Amygdala (tissue), 56 donors: ENCODE results near the gene GPR12.
"Not testable (repeated sequence)": the region's sequence is repeated elsewhere in the genome, so short reads cannot be mapped to it uniquely, and the experiment has no call there.

Experiments
- DNase-seq, 56 donors: peaks; one replicate each; lab custom pipeline; 2025; lab: John Stamatoyannopoulos, UW

Gene GPR12

DNA sequence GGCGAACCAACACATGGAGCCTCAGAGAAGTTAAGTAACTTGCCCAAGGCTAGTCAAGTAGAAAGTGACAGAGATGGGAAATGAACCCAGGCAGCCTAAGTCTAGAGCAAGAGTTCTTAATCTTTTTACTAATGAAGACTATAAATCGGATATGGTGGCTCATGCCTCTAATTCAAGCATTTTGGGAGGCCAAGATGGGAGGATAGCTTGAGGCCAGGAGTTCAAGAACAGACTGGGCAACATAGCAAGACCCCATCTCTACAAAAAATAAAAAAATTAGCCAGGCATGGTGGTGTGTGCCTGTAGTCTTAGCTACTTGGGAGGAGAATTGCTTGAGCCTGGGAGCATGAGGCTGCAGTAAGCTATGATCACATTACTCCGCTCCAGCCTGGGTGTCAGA is 10.7 kb downstream of the GPR12 start:
- no peak for DNase-seq

DNA sequence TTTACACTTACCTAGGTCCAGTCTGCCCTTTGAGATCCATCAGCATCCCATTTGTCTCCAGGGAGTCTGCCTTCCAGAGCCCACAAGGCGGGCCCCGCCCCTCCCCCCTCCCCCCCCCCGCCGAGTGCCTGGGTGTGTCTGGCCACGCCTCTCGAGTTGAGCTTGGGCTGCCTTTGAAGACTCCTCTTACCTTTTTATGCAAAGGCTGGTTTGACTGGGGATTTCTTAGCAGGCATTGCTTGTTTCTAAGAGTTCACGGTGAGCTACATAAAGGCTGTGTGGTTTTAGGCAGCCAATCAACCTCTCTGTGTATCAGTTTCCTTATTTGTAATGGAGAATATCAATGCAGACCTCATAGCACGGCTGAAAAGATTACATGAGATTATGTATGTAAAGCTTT is 11.3 kb downstream of the GPR12 start:
- no peak for DNase-seq

DNA sequence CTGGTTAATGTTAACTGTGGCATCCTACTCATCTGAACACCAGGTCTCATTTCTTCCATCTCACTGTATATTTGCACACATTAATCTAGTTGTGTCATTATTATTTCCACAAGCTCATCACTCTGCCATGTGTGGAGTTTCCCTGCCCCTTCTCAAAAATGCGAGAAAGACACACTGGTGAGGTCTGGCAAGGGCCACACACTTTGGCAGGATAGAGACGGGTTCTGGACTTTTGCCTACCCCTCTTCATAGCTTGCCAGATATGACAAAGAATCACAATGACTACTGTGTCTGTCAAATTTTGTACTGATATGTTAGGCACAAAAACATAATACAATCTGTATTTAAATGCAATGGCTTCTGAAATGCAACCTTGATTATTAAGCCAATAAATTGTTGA is 12.9 kb downstream of the GPR12 start:
- no peak for DNase-seq

DNA sequence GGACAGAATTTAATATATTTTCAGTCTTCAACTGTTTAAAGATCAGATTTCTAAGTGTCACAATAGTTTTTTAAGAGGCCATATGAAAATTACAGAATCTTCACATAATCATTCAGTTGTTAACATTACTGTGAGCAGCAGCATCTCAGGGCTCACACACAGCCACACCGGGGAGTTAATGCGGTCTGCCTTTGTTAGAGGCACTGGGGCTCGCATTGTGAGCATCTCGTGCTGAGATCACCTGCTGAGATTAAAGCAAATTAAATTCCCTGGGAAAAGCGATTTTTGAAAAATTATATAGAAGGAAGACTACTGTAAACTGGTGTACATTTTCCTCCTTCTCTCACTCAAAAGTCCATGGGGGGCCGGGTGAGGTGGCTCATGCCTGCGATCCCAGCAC is 16.6 kb downstream of the GPR12 start:
- no peak for DNase-seq

DNA sequence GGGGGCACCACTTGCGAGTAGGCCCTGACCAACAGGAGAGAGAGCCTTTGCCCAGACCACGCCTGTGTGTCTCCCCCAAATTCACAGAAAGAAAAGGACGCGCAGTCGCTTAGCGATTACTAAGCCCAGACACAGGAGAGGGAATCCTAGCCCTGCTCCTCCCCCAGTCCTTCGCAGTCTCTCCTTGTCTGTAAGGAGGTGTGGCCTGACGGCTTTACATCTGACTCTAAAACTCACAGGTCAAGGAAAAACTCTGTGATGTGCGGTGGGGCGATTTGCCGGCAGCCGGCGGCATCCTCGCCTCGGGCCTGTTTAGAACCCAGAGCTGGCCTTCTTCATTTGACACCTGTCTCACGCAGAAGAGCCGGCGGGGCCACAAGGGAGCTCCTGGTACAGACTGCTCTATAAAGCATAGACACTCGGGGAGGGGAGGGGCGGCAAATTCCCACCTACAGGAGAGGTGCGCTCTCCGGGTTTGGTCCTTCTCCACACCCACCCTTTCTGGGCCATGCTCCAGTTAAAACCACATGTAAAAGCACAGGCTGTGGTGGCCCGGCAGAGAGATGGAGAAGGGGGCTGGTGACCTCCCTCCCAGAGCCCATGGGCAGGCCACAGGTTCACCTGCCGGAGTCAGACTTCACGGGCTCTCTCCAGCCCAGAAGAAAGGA is 17.8 kb downstream of the GPR12 start:
- no peak for DNase-seq

DNA sequence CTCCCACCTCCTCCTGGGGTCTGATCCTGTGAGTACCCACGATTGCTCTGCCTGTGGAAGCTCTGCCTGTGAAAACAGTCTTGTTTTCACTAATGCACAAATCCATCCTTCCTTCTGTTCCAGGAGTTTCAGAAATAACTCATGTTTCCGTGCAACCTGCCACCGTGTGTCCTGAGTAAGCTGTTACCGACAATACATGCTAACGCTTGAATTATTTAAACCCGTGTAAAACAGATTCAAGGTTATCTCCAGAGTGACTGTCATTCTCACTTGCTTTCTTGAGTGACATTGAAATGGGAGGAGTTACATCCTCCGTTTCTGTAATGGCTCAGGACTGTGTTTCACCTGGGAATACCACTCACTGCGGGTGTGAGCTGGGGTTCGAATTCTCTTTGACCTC is 24.9 kb downstream of the GPR12 start:
- no peak for DNase-seq

DNA sequence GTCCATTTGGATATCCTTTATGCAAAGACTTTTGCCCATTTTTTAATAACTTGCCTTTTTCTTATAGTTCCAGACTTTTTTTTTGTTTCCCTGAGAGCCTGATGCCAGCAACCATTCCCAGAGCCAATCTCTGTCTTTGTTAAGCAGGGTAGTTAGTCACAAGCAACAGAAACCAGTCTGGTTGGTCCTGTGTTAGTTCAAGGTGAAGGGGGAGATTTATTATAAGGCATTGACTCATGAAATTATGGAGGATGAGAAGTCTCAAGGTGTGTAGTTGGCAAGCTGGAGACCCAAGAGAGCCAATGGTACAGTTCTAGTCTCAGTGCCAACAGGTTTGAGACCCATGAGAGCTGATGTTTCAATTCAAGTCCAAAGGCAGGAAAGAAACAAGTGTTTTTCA is 33.0 kb downstream of the GPR12 start:
- DNase-seq, result no peak

DNA sequence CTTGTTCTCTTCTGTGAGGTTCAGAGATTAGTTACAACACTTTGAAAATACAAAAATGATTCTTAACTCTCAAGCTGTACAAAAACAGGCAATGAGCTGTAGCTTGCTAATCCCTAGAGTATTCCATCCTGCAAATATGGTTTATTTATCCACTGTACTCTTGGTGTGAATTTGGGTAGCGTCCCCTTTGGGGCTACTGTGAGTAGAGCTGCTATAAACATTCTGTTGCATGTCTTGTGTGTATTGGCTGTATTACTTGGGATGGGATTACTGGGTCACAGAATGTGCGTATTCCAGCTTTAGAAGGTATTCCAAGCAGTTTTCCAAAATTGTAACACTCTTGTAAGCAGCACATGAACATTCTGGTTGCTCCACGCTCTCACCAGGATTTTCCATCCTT is 33.5 kb downstream of the GPR12 start:
- no peak for DNase-seq

DNA sequence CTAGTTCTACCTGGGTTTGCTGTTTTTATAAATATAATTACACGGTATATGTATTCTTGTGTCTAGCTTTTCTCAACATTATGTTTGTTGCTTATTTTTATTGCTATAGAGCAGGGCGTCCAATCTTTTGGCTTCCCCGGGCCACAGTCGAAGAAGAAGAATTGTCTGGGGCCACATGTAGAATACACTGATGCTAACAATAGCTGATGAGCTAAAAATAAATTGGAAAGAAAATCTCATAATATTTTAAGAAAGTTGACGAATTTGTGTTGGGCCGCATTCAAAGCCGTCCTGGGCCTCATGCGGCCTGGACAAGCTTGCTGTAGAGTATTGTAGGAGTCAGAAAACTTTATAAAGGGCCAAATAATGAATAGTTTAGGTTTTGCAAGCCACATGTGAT is 33.9 kb downstream of the GPR12 start:
- DNase-seq, result no peak

DNA sequence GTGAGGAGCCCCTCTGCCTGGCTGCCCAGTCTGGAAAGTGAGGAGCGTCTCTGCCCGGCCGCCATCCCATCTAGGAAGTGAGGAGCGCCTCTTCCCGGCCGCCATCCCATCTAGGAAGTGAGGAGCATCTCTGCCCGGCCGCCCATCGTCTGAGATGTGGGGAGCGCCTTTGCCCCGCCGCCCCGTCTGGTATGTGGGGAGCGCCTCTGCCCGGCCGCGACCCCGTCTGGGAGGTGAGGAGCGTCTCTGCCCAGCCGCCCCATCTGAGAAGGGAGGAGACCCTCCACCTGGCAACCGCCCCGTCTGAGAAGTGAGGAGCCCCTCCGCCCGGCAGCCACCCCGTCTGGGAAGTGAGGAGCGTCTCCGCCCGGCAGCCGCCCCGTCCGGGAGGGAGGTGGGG is 37.0 kb downstream of the GPR12 start:
- not testable (repeated sequence) for DNase-seq

DNA sequence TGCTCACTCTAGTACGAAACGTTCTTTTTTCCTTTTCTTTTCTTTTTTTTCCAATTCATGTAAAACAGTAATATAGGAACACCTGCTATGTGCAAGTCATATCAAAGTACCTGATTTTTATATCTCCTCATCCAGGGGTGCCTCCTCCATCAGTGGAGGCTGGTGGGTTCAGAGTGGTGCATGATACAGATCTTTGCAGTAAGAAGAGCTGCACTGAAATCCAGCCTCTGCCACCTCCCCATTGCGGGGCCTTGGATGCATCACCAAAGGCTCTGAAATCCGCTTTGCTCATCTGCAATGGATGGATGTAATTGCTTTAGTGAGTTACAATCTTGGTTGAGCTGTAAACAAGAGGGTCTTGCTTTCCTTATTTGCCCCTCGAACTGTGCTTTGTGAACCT is 38.3 kb downstream of the GPR12 start:
- peak in 1 of 56 donors; percentile 9 for DNase-seq

DNA sequence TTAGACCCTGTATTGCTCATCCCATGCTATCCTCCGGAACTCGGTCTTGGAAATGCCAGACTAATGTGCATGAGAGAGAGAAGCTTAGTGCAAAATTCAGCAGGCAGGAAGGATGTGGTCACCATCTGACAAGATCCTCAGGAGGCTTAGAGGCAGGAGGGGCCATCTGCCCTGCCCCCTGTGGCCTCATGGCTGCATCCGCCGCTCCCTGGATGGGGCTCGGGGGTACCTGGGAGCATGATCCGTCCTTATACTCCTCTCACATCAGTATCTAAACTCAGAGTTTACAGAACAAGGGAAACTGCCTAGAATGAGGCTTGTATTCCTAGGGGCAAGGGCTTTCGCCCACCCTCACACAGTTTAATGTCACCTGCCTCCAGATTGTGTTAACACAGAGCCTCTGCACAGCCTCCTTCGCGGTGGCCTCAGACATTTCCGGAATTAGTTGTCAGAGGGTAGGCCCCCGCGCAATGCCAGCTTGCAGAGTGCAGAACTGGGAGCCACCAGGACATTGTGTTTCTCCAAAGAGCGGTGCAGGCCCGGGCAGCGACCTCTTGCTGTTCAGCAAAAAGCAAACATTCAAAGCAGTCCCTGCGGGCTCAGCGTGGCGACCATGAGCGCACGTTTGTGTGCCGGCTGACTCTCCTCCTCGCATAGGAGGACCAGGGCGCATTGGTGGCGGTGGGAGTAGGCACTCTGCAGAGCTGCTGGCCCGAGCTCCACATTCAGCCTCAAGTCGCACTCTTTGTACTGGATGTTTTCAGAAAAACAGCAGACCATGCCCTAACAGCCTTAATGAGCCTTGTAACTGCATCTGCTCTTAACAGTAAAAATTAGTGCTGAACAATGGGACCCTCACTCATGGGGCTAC is 39.1 kb downstream of the GPR12 start:
- DNase-seq, result peak in 18 of 56 donors; percentile 6 to 45 (median 24)

DNA sequence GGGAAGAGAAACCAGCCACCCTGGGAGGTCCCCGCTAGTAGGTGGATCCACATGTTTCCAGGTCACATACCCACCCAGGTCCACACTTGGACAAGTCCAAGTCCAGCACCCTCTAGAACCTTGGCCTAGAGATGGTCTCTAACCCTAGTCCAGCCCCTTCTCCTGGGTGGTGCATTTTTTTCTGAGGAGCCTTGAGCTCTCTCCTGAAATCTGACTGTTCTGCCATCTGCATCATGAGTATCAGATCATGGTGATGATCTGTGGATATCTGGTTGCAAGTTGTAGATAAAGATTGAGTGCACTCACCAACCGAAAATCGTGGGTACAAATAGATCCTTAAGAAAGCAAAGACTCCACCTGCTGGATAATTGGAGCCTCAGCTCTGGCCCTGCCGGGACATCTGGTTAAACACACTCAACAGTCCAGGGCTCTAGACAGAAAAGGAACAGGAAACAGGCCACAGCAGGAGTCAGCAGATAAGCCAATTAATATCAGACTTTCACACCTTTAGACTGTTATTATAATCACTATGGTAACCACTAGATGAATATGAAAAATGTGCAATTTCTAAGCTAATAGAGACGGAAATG is 41.1 kb downstream of the GPR12 start:
- no peak for DNase-seq

DNA sequence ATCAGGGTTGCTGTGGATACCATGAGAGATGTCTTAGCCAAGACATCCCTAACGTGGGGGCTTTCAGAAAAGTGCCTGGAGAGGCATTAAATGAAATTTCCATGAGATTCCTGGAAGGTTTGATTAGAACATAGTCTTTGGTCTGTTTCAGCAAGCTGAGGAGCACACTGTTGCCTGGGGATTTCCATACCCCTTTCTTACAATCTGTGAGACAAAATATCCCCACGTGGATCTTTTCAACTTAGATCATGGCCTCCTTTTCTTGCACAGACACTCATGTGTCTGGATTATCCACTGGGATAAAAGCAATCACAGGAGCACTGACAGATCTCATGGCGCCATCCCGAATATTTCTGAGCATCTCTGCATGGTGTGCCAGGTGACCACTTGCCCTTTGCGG is 41.7 kb downstream of the GPR12 start:
- no peak for DNase-seq

DNA sequence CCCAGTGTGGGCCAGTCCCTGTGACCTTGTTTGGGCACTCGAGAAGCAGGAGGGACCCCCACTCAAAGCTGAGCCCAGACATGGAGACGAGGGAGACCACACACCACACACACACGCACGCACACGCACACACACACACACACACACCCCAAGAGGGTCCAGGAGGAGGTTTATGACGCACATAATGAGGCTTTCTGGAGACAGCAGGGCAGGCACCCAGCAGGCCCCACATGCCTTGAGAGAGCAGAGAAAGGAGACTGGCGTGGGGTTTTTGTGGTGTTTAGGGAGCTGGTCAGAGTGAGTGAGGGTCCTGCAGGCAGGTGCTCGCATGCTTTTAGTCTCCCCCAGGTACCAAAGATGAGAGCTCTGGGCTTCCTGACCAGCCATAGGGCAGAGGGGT is 42.4 kb downstream of the GPR12 start:
- no peak for DNase-seq

DNA sequence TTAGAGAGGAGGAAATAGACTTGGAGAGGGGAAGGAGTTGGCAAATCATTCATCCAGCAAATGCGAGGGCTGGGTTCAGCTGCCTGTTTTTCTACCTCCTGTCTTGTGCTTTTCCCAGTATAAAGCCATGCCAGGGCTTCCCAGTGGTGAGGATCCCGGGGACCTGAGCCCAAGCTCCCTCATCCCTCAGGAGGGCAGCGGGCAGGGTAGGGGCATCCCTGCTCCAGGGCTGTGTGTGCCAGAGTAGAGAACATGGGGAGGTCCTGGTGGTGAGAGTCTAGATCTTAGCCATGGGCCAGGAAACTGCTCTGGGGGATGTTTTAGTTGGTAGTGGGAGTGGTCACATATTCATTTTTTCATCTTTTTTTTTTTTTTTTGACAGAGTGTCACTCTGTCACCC is 43.6 kb downstream of the GPR12 start:
- DNase-seq, result no peak

DNA sequence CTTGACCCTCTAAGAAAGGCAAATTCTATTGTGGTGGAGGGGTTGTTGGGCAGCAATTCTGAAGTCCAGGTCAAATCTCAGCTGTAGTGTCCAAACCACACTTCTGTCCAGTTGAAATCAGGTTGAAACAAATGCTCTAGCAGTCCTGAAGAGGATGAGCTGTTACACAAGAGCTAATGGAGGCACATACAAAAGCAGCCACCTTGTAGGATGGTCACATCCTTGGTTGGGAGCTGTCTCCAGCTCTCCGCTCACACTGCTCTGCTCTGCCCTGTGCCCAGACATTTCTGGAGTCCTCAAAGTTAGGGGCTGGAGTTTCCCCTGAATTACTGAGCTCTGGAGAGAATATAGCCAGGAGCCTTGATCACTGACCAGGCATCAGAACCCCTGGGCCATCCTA is 47.2 kb downstream of the GPR12 start:
- DNase-seq, result no peak

DNA sequence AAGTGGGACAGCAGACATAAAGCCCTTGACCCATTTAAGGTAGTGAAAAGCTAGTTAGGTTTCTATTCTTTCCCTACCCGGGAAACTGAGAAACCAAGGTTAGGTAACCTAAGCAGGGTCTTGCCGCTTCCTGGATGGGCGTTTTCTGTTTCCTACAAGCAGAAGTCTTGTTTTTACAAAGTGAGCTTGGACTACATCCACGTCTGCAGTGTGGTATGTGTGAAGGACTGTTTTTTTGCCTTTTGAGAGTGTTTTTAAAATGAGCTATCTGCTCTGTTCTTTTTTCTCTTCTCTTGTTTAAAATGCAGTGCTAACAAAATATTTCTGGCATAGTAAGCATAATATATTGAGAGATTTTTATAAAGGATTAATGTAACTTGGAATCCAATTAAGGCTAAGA is 49.4 kb downstream of the GPR12 start:
- no peak for DNase-seq

DNA sequence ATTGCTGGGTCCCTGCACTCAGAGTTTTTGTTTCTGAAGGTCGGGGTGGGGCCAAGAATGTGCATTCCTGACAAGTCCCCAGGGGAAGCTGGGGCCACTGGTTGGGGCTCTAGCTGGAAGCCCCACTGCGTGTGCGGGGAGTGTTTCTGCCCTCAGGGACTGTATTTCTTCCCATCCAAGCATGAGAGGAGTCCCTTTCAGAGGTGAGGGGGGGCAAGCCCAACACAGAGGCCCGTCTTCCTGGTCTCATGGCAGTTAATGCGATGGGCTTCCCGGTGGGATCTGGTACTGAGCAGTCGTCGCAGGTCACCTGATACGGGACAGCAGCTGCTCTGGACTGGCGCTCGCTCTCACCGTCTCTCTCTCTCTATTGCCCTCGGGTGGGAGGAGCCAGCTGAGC is 50.4 kb downstream of the GPR12 start:
- DNase-seq, result no peak

DNA sequence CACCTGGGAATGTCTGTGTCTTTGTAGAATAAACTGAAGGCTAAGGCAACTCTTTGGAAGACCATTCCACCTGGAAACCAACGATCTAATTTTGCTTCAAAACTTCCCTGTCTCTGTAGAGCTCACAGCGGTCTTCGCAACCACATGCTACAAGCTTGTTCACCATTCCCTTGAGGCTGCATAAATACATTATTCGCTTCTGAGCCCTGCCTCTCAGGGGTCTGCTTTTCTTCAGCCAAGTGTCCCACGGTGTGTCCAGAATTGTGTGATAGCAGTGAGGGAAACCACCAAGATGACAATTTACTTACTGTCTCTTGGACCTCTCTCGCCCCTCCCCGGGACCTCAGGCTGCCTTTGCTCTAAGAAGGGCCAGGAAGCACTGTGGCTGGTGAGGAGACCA is 51.1 kb downstream of the GPR12 start:
- no peak for DNase-seq

DNA sequence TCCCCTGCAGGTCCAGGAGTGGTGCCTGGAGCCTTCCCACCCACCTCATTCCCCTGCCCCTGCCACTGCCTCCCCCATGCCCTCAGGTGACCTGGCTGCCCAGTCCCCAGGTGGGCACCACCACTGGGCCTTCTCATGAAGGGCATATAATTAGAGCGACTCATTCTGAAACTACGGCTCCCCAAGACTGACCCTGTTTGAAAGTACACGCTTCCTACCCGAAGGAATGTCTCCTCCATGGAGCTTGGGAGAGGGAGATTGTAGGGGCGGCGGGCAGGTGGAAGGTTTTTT is 52.6 kb downstream of the GPR12 start:
- no peak for DNase-seq
